Activated CD4-positive, alpha-beta T cell treated with anti-CD3 and anti-CD28 coated beads, Interleukin-2, amount 50 U/mL, for 24 hours (primary cell): ENCODE data around the gene AFDN.
"Not testable (repeated sequence)": the region's sequence is repeated elsewhere in the genome, so short reads cannot be mapped to it uniquely, and the experiment has no call there.

Source experiments
- DNase-seq, 2 donors: peaks; one replicate each; pipeline ENCODE4 v3.0.0-alpha.2; 2020; ENCODE audit warnings: low read depth in 1 of 2, low spot score in 1 of 2

The AFDN gene

GRCh38 chr6:167996424-167997199 lies 169.9 kb downstream of the AFDN start:
- DNase-seq = no peak

GRCh38 chr6:167997642-167998041 lies 170.9 kb downstream of the AFDN start, which contains the start of gene KIF25:
Gene KIF25 (plus strand): TSS chr6:167997671. CDS start chr6:168029586, 31,915 bp downstream.
- DNase-seq = no peak

- DNase-seq = no peak
These were observed 171.5 kb downstream of the AFDN start for GRCh38 chr6:167998215-167998614.

- DNase-seq = no peak
These were observed 173.7 kb downstream of the AFDN start for GRCh38 chr6:168000198-168001028.

- DNase-seq = no peak
These were observed 174.3 kb downstream of the AFDN start for GRCh38 chr6:168001029-168001332.

DNA sequence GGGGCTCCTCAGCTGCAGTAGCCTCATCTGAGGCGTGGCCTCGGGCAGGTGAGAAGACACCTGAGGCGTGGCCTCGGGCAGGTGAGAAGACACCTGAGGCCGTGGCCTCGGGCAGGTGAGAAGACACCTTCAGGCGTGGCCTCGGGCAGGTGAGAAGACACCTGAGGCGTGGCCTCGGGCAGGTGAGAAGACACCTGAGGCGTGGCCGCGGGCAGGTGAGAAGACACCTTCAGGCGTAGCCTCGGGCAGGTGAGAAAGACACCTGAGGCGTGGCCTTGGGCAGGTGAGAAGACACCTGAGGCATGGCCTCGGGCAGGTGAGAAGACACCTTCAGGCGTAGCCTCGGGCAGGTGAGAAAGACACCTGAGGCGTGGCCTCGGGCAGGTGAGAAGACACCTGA lies 174.8 kb downstream of the AFDN start:
- DNase-seq = not testable (repeated sequence)

GRCh38 chr6:168002804-168003203 lies 176.1 kb downstream of the AFDN start:
- no peak for DNase-seq

DNA sequence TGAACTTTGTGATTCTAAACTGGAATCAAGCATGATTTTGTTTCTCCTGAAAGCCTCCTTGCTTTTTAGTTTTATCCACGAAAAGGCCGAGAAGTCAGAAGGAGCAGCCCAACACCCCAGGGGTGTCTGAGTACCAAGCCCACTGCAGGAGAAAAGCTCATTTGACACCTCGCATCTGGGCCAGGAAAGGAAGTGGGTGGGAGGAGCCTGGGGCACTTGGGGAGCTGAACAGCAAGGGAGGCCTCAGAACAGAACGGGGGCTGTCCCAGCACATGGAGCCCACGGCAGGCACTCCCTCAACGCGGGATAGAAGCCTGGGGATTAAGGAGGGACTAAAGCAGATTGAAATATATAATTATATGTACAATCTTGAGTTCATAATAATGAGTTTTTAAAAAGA lies 177.3 kb downstream of the AFDN start:
- DNase-seq = no peak

- no peak for DNase-seq
These were observed 178.2 kb downstream of the AFDN start for GRCh38 chr6:168004945-168005344.

- DNase-seq = no peak
These were observed 179.1 kb downstream of the AFDN start for GRCh38 chr6:168005796-168006195.

DNA sequence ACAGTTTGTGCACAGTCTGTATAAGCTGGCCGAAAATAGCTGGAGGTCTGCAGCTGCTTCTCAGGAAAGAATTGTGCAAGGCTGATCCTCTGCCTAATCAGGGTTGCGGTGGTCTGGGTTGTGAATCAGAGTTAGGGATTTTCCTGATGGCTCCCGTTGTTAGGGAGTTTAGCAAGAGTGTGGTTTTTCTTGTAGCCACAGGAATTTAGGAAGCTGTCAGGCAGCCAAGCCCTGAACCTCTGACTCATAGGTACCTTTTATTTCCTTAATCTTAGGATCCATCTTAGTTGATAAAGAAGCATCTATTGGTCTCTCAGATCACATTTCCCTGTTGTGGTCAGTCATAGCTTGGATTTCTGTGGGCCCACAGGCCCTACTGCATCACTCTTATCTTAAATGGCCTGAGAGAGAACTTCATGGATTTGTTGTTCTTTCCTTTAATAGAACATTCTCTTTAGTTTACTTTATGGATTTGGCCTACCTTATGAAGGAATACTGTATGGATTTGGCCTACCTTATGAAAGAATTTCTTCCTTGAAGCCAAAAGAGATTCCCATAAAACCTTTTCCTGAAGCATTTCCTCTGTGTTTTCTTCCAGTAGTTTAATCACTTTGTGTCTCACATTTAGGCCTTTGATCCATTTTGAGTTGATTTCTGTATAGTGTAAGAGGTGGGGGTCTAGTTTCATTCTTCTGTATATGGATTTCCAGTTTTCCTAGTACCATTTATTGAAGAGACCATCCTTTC lies 181.1 kb downstream of the AFDN start:
- DNase-seq = no peak

- no peak for DNase-seq
These were observed 182.6 kb downstream of the AFDN start for GRCh38 chr6:168009331-168009730.

- no peak for DNase-seq
These were observed 184.6 kb downstream of the AFDN start for GRCh38 chr6:168011291-168011690.

DNA sequence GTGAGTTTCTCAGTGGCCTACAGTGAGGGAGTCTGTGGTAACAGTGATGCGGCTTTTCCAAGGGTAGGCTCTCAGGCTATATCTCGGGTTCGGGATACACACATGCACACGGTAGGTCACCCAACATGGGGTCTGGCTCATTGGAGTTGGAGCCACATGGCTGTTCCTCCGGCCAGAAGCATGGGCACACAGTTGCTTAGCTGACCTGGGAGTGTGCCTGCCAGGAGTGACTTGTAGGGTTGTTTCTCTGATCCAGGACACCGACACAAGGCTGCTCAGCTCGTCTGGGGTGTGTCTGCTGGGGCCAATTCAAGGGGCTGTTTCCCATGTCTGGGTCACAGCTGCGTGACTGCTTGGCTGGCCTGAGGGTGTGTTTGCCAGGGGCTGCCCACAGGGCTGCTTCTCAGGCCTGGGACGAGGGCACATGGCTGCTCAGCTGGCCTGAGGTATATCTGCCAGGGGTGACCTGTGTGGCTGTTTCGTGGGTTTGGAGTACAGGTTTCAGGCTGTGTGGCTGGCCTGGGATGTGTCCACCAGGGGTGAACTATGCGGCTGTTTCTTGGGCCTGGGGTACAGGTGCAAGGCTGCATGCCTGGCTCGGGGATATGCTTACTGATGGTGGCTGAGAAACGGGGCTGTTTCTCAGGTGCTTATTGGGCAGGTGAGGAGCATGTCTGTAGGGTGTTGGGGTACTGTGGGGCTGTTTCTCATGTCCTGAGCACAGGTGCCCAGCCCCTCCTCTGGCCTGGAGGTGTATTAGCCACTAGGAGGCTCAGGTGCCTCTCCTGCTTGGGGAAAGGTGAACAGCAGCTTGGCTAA lies 185.9 kb downstream of the AFDN start:
- no peak for DNase-seq

DNA sequence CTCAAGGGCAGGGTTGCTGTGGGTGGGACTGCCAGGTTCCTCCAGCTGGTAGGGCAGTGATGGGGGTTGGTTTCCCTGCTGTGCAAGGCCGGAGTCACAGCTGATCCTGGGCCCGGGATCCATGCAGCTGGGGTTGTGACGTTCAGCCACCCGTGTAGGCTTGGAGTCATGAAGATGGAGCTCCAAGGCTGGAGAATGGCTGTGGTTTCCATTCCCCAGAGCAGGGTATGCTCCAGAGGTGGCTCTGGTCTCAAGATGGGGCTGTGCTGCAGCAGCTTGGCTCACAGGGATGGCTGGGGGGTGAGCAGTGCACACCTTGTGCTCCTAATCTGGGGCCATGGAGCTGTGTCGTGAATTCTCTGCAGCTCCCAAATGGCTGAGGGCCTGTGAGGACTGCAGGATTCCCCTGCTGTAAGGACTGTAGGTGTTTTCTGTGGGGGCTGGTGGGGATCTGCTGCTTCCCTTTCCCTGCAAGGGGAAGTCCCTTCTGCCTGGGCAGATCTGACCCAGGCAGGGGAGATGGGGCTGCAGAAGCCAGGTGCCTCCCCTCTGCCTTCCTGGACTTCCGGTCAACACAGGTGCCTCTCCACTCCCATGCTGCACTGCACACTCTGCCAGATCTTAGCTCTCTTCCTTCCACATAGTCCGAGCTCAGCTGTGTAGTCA lies 186.7 kb downstream of the AFDN start:
- DNase-seq = no peak

GRCh38 chr6:168014428-168014827 lies 187.7 kb downstream of the AFDN start:
- no peak for DNase-seq

DNA sequence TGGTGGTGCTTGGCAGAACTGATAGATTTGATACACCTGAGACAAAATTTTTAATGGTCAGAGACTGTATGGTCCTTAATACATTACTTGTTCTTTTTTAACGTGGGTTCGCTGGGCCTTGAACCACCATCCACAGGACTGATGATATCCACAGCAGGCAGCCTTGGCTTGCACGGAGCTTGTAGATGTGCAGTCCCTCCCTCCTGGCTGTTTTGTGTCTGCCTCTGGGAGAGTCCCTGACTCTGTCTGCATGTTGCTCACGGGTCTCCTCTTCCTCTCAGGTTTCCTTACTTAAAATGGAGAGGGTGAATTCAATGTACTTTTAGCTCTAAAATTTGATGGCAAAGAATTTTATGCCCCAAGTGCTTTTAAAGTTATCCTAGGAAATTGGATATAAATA lies 188.3 kb downstream of the AFDN start:
- no peak for DNase-seq

- DNase-seq = no peak
These were observed 188.9 kb downstream of the AFDN start for GRCh38 chr6:168015482-168016175.

GRCh38 chr6:168016176-168016620 lies 189.5 kb downstream of the AFDN start:
- DNase-seq = no peak
